HEK293 (cell line): ENCODE results near the gene MYO1F.

ENCODE experiments used
- CTCF ChIA-PET: fragments of 350-600 bp; formaldehyde crosslinking; extraction: SDS; loops from one replicate; lab custom pipeline; 2021; ENCODE audit warnings: antibody characterized with exemption; lab: Yijun Ruan, JAX
- POLR2A ChIA-PET: fragments of 300-600 bp; formaldehyde crosslinking; extraction: SDS; loops from one replicate; lab custom pipeline; 2020; ENCODE audit warnings: antibody characterized with exemption, inconsistent platforms; lab: Yijun Ruan, JAX
- H3K27ac ChIP-seq: fragments of 200-500 bp; sonication (Bioruptor generic); 2 replicates; pipeline ENCODE4 v1.5.1; 2014; ENCODE audit warnings: low read depth, low read length, control low read depth, inconsistent platforms; ENCODE audit errors: extremely low read depth
- H3K36me3 ChIP-seq, 2 experiments: fragments of 200-500 bp in 1 of 2; sonication (Bioruptor generic) in 1 of 2; 1 replicate in 1 of 2; 2 replicates in 1 of 2; pipeline ENCODE4 v1.5.1; 2014 to 2017; ENCODE audit warnings: inconsistent platforms in 2 of 2, low read length in 2 of 2; ENCODE audit not compliant: control insufficient read depth in 2 of 2, insufficient read depth in 1 of 2
- H3K4me1 ChIP-seq: fragments of 200-500 bp; sonication (Bioruptor generic); 2 replicates; pipeline ENCODE4 v1.5.1; 2014; ENCODE audit warnings: mild to moderate bottlenecking, low read length, inconsistent platforms; ENCODE audit not compliant: control insufficient read depth, insufficient read depth
- H3K4me3 ChIP-seq: 2 replicates; pipeline ENCODE4 v1.5.1; 2011; ENCODE audit warnings: low read depth, mild to moderate bottlenecking, control low read depth, low read length, moderate library complexity
- H3K9me3 ChIP-seq: fragments of 200-500 bp; sonication (Bioruptor generic); 2 replicates; pipeline ENCODE4 v1.5.1; 2014; ENCODE audit warnings: low read depth, low read length, inconsistent platforms; ENCODE audit not compliant: control insufficient read depth, insufficient read depth
- ATF2 ChIP-seq: fragments of 450-650 bp; formaldehyde crosslinking; IDR thresholded peaks from 2 replicates; pipeline ENCODE4 v1.5.1; 2016; ENCODE audit warnings: missing biosample characterization, missing genetic modification characterization, low read depth
- BCL11B ChIP-seq: fragments of 450-650 bp; formaldehyde crosslinking; IDR thresholded peaks from 2 replicates; pipeline ENCODE4 v1.5.1; 2016; ENCODE audit warnings: low read depth, missing biosample characterization, missing genetic modification characterization
- FEZF1 ChIP-seq: fragments of 450-650 bp; formaldehyde crosslinking; IDR thresholded peaks from 2 replicates; pipeline ENCODE4 v1.5.1; 2016; ENCODE audit warnings: missing biosample characterization, missing genetic modification characterization
- IKZF3 ChIP-seq: fragments of 450-650 bp; IDR thresholded peaks from 2 replicates; pipeline ENCODE4 v1.5.0; 2018; ENCODE audit warnings: missing biosample characterization, mild to moderate bottlenecking, missing genetic modification characterization, moderate library complexity
- KLF16 ChIP-seq: fragments of 450-650 bp; formaldehyde crosslinking; IDR thresholded peaks from 2 replicates; pipeline ENCODE4 v1.5.1; 2017; ENCODE audit warnings: missing biosample characterization, missing genetic modification characterization
- KLF9 ChIP-seq: fragments of 450-650 bp; formaldehyde crosslinking; IDR thresholded peaks from 2 replicates; pipeline ENCODE4 v1.5.1; 2016; ENCODE audit warnings: missing biosample characterization, missing genetic modification characterization, low read depth
- MYNN ChIP-seq: fragments of 450-650 bp; formaldehyde crosslinking; IDR thresholded peaks from 2 replicates; pipeline ENCODE4 v1.5.1; 2016; ENCODE audit warnings: missing biosample characterization, missing genetic modification characterization, borderline replicate concordance
- PRDM1 ChIP-seq: fragments of 450-650 bp; formaldehyde crosslinking; IDR thresholded peaks from 2 replicates; pipeline ENCODE4; 2016; ENCODE audit warnings: missing biosample characterization, missing genetic modification characterization
- PRDM2 ChIP-seq: fragments of 450-650 bp; formaldehyde crosslinking; IDR thresholded peaks from 2 replicates; pipeline ENCODE4 v1.5.1; 2016; ENCODE audit warnings: missing biosample characterization, missing genetic modification characterization, borderline replicate concordance
- RBAK ChIP-seq: fragments of 450-650 bp; formaldehyde crosslinking; IDR thresholded peaks from 2 replicates; pipeline ENCODE4 v1.5.1; 2016; ENCODE audit warnings: missing biosample characterization, missing genetic modification characterization
- REPIN1 ChIP-seq: fragments of 450-650 bp; formaldehyde crosslinking; IDR thresholded peaks from 2 replicates; pipeline ENCODE4 v1.5.1; 2017; ENCODE audit warnings: missing biosample characterization, missing genetic modification characterization, low read depth
- SP2 ChIP-seq: fragments of 450-650 bp; formaldehyde crosslinking; IDR thresholded peaks from 2 replicates; pipeline ENCODE4 v1.5.1; 2016; ENCODE audit warnings: missing biosample characterization, missing genetic modification characterization
- SP7 ChIP-seq: fragments of 450-650 bp; formaldehyde crosslinking; IDR thresholded peaks from 2 replicates; pipeline ENCODE4 v1.5.1; 2016; ENCODE audit warnings: missing biosample characterization, missing genetic modification characterization
- TCF7L2 ChIP-seq: IDR thresholded peaks from 2 replicates; pipeline ENCODE4 v1.6.1; 2011; ENCODE audit warnings: low read depth, mild to moderate bottlenecking, inconsistent platforms, low read length, moderate library complexity, borderline replicate concordance
- ZNF112 ChIP-seq: fragments of 450-650 bp; formaldehyde crosslinking; IDR thresholded peaks from 2 replicates; pipeline ENCODE4 v1.5.0; 2017; ENCODE audit warnings: missing biosample characterization, missing genetic modification characterization
- ZNF140 ChIP-seq: fragments of 450-650 bp; formaldehyde crosslinking; IDR thresholded peaks from 2 replicates; pipeline ENCODE4 v1.5.1; 2016; ENCODE audit warnings: missing biosample characterization, missing genetic modification characterization
- ZNF157 ChIP-seq: fragments of 450-650 bp; formaldehyde crosslinking; IDR thresholded peaks from 2 replicates; pipeline ENCODE4 v1.5.1; 2016; ENCODE audit warnings: missing biosample characterization, missing genetic modification characterization
- ZNF175 ChIP-seq: fragments of 450-650 bp; formaldehyde crosslinking; IDR thresholded peaks from 2 replicates; pipeline ENCODE4 v1.5.1; 2016; ENCODE audit warnings: missing biosample characterization, missing genetic modification characterization
- ZNF184 ChIP-seq: fragments of 450-650 bp; IDR thresholded peaks from 2 replicates; pipeline ENCODE4 v1.5.1; 2018; ENCODE audit warnings: missing biosample characterization, mild to moderate bottlenecking, missing genetic modification characterization
- ZNF211 ChIP-seq: fragments of 450-650 bp; formaldehyde crosslinking; IDR thresholded peaks from 2 replicates; pipeline ENCODE4 v1.5.1; 2016; ENCODE audit warnings: low read depth, missing biosample characterization, missing genetic modification characterization
- ZNF221 ChIP-seq: fragments of 450-650 bp; formaldehyde crosslinking; IDR thresholded peaks from 2 replicates; pipeline ENCODE4 v1.5.1; 2017; ENCODE audit warnings: missing biosample characterization, missing genetic modification characterization, borderline replicate concordance
- ZNF354C ChIP-seq: fragments of 450-650 bp; formaldehyde crosslinking; IDR thresholded peaks from 2 replicates; pipeline ENCODE4 v1.5.1; 2016; ENCODE audit warnings: missing biosample characterization, missing genetic modification characterization, low read depth, borderline replicate concordance
- ZNF366 ChIP-seq: fragments of 450-650 bp; formaldehyde crosslinking; conservative IDR thresholded peaks from 2 replicates; pipeline ENCODE4 v1.5.1; 2016; ENCODE audit warnings: missing biosample characterization, missing genetic modification characterization
- ZNF391 ChIP-seq: fragments of 450-650 bp; formaldehyde crosslinking; IDR thresholded peaks from 2 replicates; pipeline ENCODE4 v1.5.1; 2016; ENCODE audit warnings: low read depth, missing biosample characterization, missing genetic modification characterization, borderline replicate concordance
- ZNF449 ChIP-seq: fragments of 450-650 bp; formaldehyde crosslinking; IDR thresholded peaks from 2 replicates; pipeline ENCODE4 v1.5.1; 2017; ENCODE audit warnings: missing biosample characterization, mild to moderate bottlenecking, missing genetic modification characterization, moderate library complexity
- ZNF529 ChIP-seq: fragments of 450-650 bp; formaldehyde crosslinking; IDR thresholded peaks from 2 replicates; pipeline ENCODE4 v1.5.1; 2017; ENCODE audit warnings: missing genetic modification characterization, missing biosample characterization; ENCODE audit not compliant: insufficient replicate concordance
- ZNF544 ChIP-seq: fragments of 450-650 bp; formaldehyde crosslinking; IDR thresholded peaks from 2 replicates; pipeline ENCODE4 v1.5.0; 2017; ENCODE audit warnings: missing biosample characterization, missing genetic modification characterization
- ZNF600 ChIP-seq: fragments of 450-650 bp; formaldehyde crosslinking; IDR thresholded peaks from 2 replicates; pipeline ENCODE4 v1.5.1; 2016; ENCODE audit warnings: missing biosample characterization, missing genetic modification characterization
- ZSCAN4 ChIP-seq: fragments of 450-650 bp; formaldehyde crosslinking; IDR thresholded peaks from 2 replicates; pipeline ENCODE4 v1.5.1; 2017; ENCODE audit warnings: missing biosample characterization, missing genetic modification characterization
- ZXDB ChIP-seq: fragments of 450-650 bp; formaldehyde crosslinking; IDR thresholded peaks from 2 replicates; pipeline ENCODE4 v1.5.1; 2016; ENCODE audit warnings: missing biosample characterization, missing genetic modification characterization

Gene MYO1F

GRCh38 chr19:8525401-8525684 lies 51.9 kb downstream of the MYO1F start:
- ChIA-PET CTCF (interaction anchor here (0.9 to 1.5 kb wide), 7 partner anchors 9 to 376 kb away, joined by 3 to 11 read pairs (median 3); partner anchors contain the start of gene FBN3), POLR2A (interaction anchor here (4.2 kb wide), 1 partner anchor 11 kb away, joined by 82 read pairs; the partner anchor contains the start of gene ZNF414)
- Histone ChIP-seq H3K27ac (no peak overlapping the region), H3K4me3 (peak overlapping the region; percentile 29), H3K9me3 (no peaks in the 10 kb centered on the region), H3K36me3 (no peaks in the 10 kb centered on the region), H3K4me1 (no peaks in the 10 kb centered on the region)
- no peak for TF ChIP-seq REPIN1 (tag by site-specific recombination)
- TF ChIP-seq ZNF175 = no peak
- no peak for TF ChIP-seq ZNF529
- TF ChIP-seq ZNF140 = no peak
- no peak for TF ChIP-seq ZNF112 (tag by site-specific recombination)
- TF ChIP-seq RBAK (tag by site-specific recombination) = no peak
- no peak for TF ChIP-seq TCF7L2
- no peak for TF ChIP-seq ZNF449 (tag by site-specific recombination)
- TF ChIP-seq ZNF354C (tag by site-specific recombination) = no peak
- TF ChIP-seq ZNF211 (tag by site-specific recombination) = no peak
- no peak for TF ChIP-seq ATF2 (tag by site-specific recombination)
- no peak for TF ChIP-seq ZSCAN4 (tag by site-specific recombination)
- TF ChIP-seq FEZF1 (tag by site-specific recombination) = no peak
- no peak for TF ChIP-seq ZNF221 (tag by site-specific recombination)
- peak; percentile 20; the same call in 1 of the 2 replicates for TF ChIP-seq ZNF391
- TF ChIP-seq ZNF600 (tag by site-specific recombination) = peak; percentile 66
- TF ChIP-seq SP2 (tag by site-specific recombination) = no peak
- TF ChIP-seq KLF9 (tag by site-specific recombination) = no peak
- TF ChIP-seq BCL11B (tag by site-specific recombination) = no peak
- no peak for TF ChIP-seq ZNF184
- TF ChIP-seq PRDM2 (tag by site-specific recombination) = no peak
- TF ChIP-seq MYNN (tag by site-specific recombination) = no peak
- TF ChIP-seq ZNF366 = no peak
- no peak; the same call in 1 of the 2 replicates for TF ChIP-seq SP7 (tag by site-specific recombination)
- no peak for TF ChIP-seq ZNF157
- TF ChIP-seq KLF16 (tag by site-specific recombination) = no peak
- no peak for TF ChIP-seq ZNF544 (tag by site-specific recombination)
- no peak for TF ChIP-seq IKZF3 (tag by site-specific recombination)
- TF ChIP-seq PRDM1 = peak; percentile 77
- peak; percentile 32; the same call in 1 of the 2 replicates for TF ChIP-seq ZXDB (tag by site-specific recombination)
